Measurements from ENCODE around the gene TPST1. TPM values are rescaled to one million over a fixed set of nuclear protein-coding genes. Genes with fewer than 3 reads are reported as not detected.

TPST1 gene
- total RNA-seq, 4 donors from 2014 or later: 31.9 to 38.3 (median 36.8) TPM

DNA sequence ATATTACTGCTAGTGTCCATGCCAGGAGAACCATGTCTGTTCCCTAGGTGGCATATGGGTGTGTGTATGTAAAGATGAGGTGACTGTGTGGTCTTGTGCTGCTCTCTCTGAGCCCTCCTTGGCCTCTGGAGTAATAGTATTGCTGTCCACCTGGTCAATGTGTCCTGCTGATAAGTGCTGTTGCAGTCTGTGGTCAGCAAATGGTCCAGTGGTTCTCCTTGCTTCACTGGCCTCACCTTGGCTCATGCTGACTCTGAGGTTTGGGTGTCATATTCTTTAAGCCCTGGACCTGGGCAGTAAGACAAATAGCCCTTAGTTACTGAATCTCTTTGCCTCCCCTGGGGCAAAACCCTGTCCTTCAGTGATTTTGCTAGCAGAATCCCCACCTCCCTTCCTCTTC is 56.8 kb downstream of the TPST1 start:
- no peak for DNase-seq (ENCODE audit: low spot score in 2 of 2)
- no peak overlapping the region for H3K27ac ChIP-seq

GRCh38 chr7:66263936-66264335 is 58.8 kb downstream of the TPST1 start:
- Histone ChIP-seq H3K4me1 (peaks cover 0 to 29% (median 3%) of the 10 kb centered on the region in 4 donors), H3K36me3 (peaks cover 0 to 9% (median 0%) of the 10 kb centered on the region in 3 donors), H3K4me3 (no peak overlapping the region), H3K27ac (no peak overlapping the region), H3K27me3 (no peaks in the 10 kb centered on the region), H3K9me3 (peaks cover 6 to 26% (median 15%) of the 10 kb centered on the region in 4 donors)
- DNase-seq (ENCODE audit: low spot score in 2 of 2): no peak
- 95 to 100% methylated on average over 1 of the region's 1 CpG for WGBS, 2 donors
- TF ChIP-seq CTCF (IDR thresholded peaks at IDR 0.05) (no peak), POLR2A (IDR thresholded peaks at IDR 0.05) (no peak), EP300 (IDR thresholded peaks at IDR 0.05) (no peak)

More for the DNA sequence above, 56.8 kb downstream of the TPST1 start:
- Histone ChIP-seq H3K4me3 (no peak overlapping the region), H3K36me3 (peaks cover 0 to 9% (median 0%) of the 10 kb centered on the region in 3 donors), H3K4me1 (peaks cover 0 to 30% (median 0%) of the 10 kb centered on the region in 4 donors), H3K27me3 (no peaks in the 10 kb centered on the region), H3K9me3 (peaks cover 6 to 26% (median 15%) of the 10 kb centered on the region in 4 donors)
- TF ChIP-seq EP300 (IDR thresholded peaks at IDR 0.05) (no peak), CTCF (IDR thresholded peaks at IDR 0.05) (no peak), POLR2A (IDR thresholded peaks at IDR 0.05) (no peak)

DNA sequence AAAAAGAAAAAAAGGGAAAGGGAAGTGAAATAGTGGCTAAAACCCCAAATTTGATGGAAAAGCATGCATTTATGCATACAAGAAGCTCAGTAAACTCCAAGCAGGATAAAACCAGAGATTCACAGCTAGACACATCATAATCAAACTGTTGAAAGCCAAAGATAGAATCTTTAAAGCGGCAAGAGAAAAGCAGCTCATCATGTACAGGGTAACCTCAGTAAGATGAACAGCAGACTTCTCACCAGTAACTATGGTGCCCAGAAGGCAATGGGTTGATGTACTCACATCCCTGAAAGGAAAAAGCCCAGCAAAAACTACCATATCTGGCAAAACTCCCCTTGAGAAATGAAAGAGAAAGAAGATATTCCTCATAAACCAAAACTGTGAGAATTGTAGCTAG is 60.4 kb downstream of the TPST1 start:
- WGBS, 2 donors: 93 to 100% methylated on average over 1 of the region's 1 CpG
- H3K4me3 ChIP-seq: no peak overlapping the region

GRCh38 chr7:66267249-66267648 is 62.1 kb downstream of the TPST1 start:
- peaks cover 0 to 22% (median 3%) of the 10 kb centered on the region in 4 donors for H3K4me1 ChIP-seq
- peak in 1 of 2 donors; percentile 85 for DNase-seq (ENCODE audit: low spot score in 2 of 2)
- H3K36me3 ChIP-seq: peaks cover 0 to 9% (median 0%) of the 10 kb centered on the region in 3 donors
- H3K27ac ChIP-seq: peak overlapping the region in 3 of 4 donors; percentile 38 to 86 (median 77)
- WGBS, 2 donors: 15 to 18% methylated on average over 2 of the region's 2 CpGs
- H3K27me3 ChIP-seq: no peaks in the 10 kb centered on the region
- H3K4me3 ChIP-seq: peak overlapping the region in 1 of 4 donors; percentile 4
- TF ChIP-seq POLR2A (IDR thresholded peaks at IDR 0.05) (no peak), EP300 (IDR thresholded peaks at IDR 0.05) (peak in 1 of 2 donors; percentile 73)
- H3K9me3 ChIP-seq: peaks cover 6 to 26% (median 15%) of the 10 kb centered on the region in 4 donors

More for the DNA sequence above, 60.4 kb downstream of the TPST1 start:
- Histone ChIP-seq H3K9me3 (peaks cover 6 to 26% (median 15%) of the 10 kb centered on the region in 4 donors), H3K27me3 (no peaks in the 10 kb centered on the region), H3K27ac (no peak overlapping the region), H3K4me1 (peaks cover 0 to 22% (median 3%) of the 10 kb centered on the region in 4 donors), H3K36me3 (peaks cover 0 to 9% (median 0%) of the 10 kb centered on the region in 3 donors)
- TF ChIP-seq CTCF (IDR thresholded peaks at IDR 0.05) (no peak), POLR2A (IDR thresholded peaks at IDR 0.05) (no peak)
- DNase-seq (ENCODE audit: low spot score in 2 of 2): no peak

GRCh38 chr7:66269978-66270377 is 64.8 kb downstream of the TPST1 start:
- H3K27me3 ChIP-seq: no peaks in the 10 kb centered on the region
- no peak for DNase-seq (ENCODE audit: low spot score in 2 of 2)
- 97% methylated on average over 1 of the region's 1 CpG for WGBS, 2 donors
- no peak overlapping the region for H3K4me3 ChIP-seq
- peaks cover 0 to 22% (median 3%) of the 10 kb centered on the region in 4 donors for H3K4me1 ChIP-seq
- TF ChIP-seq POLR2A (IDR thresholded peaks at IDR 0.05): no peak
- no peak for TF ChIP-seq EP300 (IDR thresholded peaks at IDR 0.05)
- TF ChIP-seq CTCF (IDR thresholded peaks at IDR 0.05): no peak
- H3K27ac ChIP-seq: no peak overlapping the region
- no peaks in the 10 kb centered on the region for H3K36me3 ChIP-seq
- peaks cover 6 to 14% (median 11%) of the 10 kb centered on the region in 4 donors for H3K9me3 ChIP-seq
